GM19372 (cell line): ENCODE measurements around the gene TFAP2E.

Experiments used
- ATAC-seq: cut with Tn5 transposase; IDR thresholded peaks from one replicate; pipeline ENCODE4 v1.9.1; 2021; ENCODE audit warnings: mild to moderate bottlenecking, low read depth, moderate library complexity; ENCODE audit not compliant: unreplicated experiment

Gene TFAP2E

DNA sequence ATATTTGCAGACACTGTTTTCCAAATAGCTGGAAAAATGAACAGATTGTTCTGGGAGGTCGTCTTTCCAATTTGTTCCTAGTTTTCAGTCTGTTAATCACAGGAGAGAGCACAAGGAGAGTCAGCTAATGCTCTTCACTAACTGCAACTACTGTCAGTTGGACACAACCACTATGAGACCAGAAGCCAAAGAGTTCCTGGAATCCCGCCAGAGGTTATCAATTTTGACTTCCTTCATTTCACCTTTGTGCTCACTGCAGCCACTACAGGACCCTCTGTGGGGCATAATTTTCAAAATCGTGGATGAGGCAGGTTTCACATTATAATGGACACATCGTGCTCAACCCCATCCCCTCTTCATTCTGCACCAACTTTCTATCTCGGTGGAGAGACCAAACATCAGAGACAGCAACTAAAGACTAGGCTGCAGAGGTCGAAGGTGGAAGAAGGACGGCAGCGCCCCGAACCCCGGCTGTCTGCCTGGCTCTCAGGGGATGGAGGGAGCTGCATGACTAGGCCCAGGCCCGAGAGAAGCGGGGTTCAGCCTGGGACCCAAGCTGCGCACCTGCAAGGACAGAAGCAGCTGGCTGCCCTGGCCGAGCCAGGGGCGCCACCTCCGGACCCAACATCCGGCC is 16.5 kb upstream of the TFAP2E start:
- ATAC-seq: no peak

DNA sequence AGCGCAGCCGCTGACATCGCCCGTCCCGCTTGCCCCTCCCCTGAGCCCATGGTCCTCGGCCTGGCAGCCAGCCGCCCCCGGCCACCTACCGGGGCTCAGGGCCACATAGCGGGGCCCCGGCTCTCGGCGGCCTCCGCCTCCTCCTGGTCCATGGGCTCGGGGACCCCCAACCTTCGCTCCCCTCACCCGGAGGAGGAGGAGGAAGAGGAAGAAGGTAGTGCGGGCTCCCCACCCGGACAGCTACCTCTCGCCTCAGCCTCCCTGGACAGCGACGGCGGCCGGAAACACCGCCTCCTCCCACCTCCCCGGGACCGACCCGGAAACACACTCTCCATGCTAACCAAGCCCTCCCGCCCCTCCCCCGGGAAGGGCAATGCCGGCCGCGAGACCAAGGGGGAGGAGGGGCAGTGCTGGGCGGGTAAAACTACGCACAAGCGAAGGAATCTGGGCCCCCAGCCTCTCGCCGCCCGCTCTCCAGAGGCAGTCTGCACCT is 15.9 kb upstream of the TFAP2E start, which contains the start of gene KIAA0319L:
KIAA0319L (minus strand) TSS at position 286 of the 493 bp plus-strand sequence. CDS start 2,912 bp downstream, outside the sequence.
- peak; percentile 75 for ATAC-seq

DNA sequence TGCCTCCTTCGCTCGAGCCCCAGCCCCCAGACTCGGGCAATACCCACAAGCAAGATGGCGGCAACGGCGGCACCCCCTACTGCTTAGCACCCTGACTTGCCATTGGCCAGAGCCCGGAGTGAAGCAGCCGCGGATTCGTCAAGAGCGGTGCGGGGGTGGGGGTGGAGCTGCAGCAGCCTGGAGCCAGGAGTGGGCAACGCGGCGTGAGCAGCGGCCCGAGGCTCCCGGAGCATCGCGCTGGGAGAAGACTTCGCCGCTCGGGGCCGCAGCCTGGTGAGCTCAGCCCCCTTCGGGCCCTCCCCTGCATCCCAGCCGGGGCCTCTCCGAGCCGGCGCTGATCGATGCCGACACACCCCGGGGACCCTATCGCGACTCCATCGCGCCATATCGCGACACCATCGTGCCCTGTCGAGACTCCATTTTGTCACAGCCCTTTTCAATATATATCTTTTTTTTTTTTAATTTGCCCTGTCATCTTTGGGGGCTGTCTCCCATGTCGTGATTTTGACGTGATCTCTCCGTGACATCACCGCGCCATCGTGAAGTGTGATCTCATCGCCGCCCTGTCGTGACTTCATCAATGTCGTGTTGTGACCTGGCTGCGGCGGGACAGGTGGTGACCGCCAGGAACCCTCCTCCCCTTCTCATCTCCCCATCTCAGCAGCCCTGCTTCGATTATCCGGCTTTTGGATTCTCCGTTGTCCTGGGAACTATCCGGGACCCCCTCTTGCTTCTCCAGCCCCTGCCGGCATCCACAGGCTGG is 15.3 kb upstream of the TFAP2E start, which contains the start of gene NCDN:
NCDN (plus strand) TSS at position 189 of the 763 bp plus-strand sequence; CDS start at position 581, 392 bp downstream.
- ATAC-seq: peak; percentile 79

DNA sequence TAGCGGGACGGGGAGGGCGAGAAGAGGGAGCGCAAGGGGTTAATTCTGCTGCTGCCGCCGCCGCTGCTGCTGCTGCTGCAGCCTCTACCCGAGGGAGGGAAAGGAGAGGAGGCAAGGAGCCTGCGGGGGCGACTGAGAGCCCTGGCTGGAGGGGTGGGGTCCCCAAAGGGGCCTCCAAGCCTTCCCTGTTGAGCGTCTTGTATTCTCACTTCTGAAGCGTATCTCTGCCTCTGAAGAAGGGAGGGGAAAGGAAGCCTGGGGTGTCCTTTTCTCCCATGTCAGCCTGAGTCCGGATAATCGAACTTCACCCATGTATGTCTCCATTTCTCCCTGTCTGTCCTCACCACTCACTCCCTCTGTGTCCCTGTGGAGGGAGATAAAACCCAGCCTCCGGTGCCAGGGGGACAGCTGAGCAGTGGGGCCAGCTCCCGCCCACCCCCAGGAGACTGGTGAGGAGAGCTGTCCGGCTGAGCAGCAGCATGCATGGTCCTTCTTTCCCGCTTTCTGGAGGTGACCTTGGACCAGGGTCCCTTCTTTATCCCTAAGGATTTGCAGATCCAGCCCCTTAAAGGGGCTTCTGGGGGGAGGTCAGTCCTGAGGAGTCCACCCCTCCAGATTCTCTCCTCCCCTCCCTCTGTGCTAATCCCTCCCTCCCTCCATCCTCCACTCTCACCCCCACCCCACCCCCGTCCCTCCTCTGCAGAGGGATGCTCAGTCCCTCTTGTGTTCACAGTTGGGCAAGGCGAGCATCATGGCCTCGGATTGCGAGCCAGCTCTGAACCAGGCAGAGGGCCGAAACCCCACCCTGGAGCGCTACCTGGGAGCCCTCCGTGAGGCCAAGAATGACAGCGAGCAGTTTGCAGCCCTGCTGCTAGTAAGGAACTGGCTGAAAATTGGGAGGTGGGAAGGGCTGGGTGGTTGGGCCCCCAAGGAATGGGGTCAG is 14.5 kb upstream of the TFAP2E start:
- ATAC-seq: no peak

DNA sequence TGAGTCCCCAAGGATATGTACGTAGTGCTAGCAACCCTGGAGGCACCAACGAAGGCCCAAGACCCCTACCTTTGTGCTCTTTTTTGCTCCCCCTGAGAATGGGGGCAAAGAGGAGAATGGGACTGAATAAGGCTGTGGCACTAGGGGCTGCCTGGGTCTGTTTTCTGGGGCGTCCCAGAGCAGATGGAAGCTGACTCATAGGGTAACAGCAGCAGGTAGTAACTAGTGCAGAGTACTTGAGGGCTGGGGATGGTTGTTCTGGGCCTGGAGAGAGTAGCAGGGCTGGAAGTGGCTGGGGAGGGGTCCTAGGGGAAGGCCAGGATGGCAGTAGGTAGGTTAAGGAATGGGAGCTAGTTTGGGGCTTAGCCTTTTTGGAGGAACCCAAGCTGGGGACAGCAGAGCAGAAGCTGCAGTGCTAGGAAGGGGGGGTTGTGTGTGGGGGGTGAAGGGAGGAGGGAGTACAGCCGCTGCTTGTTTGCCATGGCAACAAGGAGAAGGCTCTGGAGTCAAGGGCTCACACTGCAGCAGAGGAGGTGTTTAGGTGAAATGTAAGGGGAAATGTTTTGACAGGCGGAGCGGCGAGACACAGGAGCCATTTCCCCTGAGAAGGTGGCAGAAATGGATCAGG is 13.7 kb upstream of the TFAP2E start:
- ATAC-seq: no peak

DNA sequence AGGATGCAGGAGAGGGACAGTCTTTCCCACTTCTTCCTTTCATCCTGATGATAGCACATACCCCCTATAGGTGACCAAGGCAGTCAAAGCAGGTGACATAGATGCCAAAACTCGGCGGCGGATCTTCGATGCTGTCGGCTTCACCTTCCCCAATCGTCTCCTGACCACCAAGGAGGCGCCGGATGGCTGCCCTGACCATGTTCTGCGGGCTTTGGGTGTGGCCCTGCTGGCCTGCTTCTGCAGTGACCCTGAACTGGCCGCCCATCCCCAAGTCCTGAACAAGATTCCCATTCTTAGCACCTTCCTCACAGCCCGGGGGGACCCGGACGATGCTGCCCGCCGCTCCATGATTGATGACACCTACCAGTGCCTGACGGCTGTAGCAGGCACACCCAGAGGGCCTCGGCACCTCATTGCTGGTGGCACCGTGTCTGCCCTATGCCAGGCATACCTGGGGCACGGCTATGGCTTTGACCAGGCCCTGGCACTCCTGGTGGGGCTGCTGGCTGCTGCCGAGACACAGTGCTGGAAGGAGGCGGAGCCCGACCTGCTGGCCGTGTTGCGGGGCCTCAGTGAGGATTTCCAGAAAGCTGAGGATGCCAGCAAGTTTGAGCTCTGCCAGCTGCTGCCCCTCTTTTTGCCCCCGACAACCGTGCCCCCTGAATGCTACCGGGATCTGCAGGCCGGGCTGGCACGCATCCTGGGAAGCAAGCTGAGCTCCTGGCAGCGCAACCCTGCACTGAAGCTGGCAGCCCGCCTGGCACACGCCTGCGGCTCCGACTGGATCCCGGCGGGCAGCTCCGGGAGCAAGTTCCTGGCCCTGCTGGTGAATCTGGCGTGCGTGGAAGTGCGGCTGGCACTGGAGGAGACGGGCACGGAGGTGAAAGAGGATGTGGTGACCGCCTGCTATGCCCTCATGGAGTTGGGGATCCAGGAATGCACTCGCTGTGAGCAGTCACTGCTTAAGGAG is 12.6 kb upstream of the TFAP2E start:
- ATAC-seq: no peak

DNA sequence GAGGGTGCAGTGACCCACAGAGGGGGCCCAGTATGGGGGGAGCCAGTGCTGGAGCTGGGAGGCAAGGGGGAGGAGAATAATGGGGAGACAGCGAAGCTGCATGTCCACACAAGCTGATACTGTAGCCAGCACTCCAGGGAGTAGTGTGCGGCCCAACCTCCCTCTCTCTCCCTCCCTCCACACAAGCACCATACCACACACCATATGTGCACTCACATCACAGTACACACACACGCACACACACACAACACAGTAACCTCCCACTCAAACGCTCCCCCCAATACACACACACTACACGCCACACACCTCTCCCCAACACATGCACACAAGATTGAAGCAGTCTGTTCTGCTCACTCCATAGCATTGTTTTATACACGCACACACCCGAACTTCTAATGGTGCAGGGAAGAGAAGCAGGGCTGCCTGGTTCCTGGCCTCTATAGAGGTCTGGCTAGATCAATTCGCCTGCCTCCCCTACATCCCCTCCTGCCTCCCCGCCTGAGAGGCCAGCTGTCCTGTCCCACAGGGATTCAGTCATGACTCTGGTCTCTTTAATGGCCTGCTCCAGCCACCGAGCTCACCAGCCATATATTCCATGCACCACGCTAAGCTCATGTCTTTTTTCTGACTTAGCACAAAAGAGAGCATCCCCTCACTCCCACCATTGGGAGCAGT is 11.7 kb upstream of the TFAP2E start:
- no peak for ATAC-seq

DNA sequence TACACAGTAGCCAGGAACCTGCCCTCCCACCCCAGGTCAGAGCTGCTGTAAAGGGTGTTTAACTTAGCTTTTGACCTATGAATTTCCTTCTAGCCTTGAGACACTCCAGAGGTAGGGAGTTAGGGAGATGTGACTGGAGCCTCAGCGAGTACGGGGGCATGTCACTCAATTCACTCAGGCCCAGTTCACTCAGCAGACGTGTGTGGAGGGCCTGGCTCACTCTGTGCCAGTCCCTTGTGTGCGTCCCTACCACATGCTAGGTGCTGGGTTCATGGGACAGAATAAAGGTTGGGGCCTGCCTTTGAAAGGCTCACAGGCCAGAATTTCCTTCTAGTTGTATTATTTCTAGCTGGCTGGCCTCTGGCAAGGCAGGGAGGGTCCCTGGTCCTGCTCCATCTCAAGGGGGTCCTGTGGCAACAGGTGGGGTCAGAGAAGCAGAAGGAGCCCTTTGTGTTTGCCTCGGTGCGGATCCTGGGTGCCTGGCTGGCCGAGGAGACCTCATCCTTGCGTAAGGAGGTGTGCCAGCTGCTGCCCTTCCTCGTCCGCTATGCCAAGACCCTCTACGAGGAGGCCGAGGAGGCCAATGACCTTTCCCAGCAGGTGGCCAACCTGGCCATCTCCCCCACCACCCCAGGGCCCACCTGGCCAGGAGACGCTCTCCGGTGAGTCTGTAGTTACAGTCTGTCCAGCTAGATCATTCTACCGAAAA is 11.0 kb upstream of the TFAP2E start:
- no peak for ATAC-seq

DNA sequence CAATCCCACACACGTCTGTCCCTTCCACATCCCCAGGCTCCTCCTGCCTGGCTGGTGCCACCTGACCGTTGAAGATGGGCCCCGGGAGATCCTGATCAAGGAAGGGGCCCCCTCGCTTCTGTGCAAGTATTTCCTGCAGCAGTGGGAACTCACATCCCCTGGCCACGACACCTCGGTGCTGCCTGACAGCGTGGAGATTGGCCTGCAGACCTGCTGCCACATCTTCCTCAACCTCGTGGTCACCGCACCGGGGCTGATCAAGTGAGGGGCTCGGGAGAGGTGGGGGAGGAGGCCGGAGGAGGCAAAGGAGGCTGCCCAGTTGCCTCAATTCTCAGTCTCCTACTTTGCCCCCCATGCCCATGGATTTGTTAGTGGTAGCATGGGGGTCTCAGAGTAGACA is 9.9 kb upstream of the TFAP2E start:
- ATAC-seq: no peak

DNA sequence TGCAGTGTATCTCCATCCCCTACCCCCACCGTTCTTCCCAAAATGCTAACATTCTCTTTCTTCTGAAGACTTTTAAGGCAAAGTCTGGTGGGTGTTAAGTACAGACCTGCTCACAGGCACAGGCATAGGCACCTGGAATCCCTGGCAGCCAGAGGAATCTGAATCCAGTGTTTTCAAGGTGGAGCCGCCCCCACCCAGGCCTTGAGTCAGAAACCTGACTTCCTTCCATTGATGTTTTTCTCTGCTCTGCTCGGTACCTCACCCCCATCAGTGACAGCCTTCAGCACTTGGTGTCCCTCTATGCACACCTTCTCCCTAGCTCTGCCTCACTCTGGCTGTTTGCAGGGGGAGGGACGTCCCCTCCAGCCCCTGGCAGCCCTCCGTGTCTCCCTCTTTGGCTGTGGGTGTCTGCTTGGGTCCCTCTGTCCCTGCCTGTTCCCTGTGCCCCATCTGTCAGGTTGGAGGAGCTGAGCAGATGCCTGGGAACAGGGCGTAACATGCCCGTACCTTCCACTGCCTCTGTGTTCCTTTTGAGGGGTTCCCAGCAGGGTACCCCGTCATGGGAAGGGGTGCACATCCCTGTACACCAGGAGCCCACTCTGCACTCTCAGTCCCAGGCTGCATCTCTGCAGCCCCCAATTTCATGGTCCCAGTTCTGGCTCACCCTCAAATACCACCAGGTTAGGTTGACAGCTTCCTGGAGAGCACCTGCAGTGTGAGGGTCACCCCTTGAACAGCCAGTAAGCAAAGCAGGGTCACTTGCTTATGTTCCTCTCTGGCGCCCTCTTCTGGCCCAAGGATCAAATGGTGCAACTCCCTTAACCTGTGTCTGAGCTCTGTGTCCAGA is 8.9 kb upstream of the TFAP2E start:
- no peak for ATAC-seq

DNA sequence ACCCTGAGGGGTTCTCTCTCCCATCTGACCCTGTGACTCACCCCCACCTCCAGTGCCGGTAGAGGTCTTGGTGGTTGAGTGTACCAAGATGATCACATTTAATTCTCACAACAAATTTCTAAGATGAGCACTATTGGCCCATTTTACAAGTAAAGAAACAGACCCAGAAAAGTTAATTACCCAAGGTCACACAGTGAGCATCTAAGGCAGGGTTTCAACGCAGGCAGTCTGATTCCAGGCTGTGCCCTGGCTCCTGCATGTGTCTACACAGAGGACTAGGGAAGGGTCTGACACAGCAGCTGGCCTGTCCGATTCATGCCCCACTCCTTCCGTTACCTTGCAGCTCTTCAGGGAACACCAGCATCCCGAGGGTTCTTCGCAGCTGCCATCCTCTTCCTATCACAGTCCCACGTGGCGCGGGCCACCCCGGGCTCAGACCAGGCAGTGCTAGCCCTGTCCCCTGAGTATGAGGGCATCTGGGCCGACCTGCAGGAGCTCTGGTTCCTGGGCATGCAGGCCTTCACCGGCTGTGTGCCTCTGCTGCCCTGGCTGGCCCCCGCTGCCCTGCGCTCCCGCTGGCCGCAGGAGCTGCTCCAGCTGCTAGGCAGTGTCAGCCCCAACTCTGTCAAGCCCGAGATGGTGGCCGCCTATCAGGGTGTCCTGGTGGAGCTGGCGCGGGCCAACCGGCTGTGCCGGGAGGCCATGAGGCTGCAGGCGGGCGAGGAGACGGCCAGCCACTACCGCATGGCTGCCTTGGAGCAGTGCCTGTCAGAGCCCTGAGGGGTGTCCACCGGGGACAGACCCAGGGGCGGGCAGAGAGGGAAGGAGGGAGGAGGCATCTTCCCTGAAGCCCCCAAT is 8.0 kb upstream of the TFAP2E start:
- ATAC-seq: no peak

DNA sequence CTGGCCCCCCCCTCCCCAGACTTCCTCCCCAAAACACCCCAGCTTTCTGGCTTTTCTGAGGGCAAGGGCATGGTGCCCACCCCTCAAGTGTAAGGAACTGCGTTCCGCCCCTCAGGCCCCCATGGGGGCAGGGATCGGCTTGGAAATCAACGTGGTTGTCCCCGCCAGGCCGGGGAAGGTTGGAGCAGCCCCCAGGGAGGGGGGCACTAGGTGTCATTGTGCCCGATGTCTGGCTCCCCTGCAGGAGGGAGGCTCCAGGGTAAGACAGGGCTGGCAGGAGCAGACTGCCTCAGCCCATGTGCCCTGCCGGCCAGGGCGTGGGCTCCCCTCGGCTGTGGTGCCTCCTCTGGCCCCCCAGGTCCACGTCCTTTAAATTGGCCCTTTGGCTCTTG is 7.4 kb upstream of the TFAP2E start:
- no peak for ATAC-seq

DNA sequence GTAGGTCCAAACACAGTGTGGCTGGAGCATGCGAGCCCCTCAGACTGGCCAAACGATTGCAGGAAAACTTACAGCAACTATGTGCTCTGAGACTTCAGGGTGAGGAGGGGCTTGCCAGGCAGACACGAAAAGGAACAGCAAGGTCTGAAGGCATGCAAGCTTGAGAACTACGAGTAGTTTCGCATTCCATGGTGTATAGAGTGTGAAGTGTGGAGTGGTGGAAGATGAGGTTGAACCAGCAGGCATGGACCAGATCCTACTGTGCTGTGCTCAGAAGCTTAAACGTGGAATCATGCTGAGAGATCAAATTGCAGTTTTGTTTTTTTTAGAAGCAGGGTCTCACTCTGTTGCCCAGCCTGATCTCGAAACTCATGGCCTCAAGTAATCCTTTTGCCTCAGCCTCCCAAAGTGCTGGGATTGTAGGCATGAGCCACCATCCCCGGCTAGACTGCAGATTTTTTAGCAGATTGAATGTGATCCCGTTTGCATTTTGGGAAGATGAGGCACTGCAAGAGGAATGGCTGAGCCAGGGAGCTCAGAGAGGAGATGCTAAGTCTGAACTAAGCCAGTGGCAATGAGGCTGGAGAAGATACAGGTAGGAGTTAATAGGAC is 5.1 kb upstream of the TFAP2E start:
- ATAC-seq: no peak

DNA sequence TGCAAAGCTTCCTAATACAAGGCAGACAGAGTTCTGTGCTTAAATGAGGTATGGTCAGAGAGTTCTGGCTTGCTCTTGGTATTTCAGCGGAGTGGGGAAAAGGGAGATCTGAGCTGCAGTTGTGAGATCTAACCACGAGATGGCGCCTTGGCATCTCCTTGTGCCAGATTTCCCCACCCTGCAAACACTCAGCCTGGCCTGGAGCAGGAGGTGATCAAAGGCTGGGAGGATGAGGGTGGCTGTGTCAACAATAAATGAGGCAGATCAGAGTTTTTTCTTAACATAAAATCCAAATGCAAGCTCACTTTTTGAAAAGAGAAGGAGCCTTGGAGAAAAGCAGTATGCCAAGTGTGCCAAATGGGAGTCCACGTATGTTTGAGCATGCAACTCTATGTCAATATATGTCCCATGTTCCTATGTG is 4.1 kb upstream of the TFAP2E start:
- ATAC-seq: no peak

DNA sequence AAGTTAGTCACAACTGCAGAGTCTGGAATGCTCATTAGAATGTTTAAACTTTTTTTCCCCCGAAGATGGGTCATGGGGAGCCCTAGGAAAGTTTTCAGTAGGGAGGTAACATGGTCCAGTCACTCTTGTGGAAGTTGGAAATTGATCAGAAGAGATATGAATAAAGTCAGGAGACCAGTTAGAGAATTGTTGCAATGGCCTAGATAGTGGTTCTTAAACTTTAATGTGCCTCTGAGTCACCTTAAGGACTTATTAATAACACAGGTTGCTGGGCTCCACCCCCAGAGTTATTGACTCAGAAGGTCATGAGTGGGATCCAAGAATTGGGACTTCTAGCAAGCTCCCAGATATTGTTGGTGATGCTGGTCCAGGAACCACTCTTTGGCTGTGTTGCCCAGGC is 3.2 kb upstream of the TFAP2E start:
- ATAC-seq: no peak
